Islet precursor cell (in vitro differentiated cells): ENCODE measurements around the gene LBX1.

ENCODE experiments used
- DNase-seq: peaks from one replicate; pipeline ENCODE4 v3.0.0-alpha.2; 2018

LBX1 gene

DNA sequence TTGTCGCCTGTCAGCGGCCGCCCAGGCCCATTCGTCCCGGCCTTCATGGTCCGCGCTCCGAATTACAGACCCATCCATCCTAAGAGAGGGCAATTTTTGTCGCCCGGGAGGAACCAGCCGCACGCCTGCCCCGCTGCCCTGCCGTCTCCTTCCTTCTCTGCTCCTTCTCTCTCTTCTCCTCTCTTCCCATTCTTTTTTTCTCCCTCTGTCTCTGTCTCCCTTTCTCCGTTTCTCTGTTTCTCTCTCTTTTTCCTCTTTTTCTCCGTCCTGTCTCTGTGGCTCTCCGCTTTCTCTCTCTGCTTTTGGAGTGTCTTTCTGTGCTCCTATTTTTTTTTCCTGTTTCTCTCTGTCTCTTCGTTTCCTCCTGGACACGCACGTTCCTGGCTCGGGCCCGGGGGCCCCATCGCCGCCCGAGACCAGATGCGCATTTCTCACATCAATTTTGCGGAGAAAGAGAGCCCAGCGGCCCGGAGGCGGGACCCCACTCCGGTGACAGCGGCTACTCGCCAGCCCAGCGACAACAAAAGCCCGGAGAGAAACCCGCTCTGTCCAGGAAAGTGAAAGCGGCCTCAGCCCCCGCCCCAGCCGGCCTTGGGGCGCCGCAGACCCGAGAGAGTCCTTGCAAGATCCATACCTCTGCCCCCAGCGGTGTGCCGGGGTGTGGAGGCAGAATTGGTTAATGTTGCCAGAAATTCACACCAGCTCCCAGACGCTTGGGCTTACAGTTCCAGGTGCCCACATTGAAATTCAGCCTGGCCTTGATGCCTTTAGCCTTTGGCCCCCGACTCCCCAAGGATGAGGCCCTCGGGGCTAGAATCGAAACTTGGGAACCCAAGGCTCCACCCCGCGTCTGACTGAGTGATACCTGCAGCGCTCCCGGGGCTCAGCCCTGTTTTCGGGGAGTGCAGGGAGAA, 4.1 kb downstream of the LBX1 start:
- no peak for DNase-seq

- no peak for DNase-seq
Observed at GRCh38 chr10:101224060-101224909, 5.0 kb downstream of the LBX1 start.

DNA sequence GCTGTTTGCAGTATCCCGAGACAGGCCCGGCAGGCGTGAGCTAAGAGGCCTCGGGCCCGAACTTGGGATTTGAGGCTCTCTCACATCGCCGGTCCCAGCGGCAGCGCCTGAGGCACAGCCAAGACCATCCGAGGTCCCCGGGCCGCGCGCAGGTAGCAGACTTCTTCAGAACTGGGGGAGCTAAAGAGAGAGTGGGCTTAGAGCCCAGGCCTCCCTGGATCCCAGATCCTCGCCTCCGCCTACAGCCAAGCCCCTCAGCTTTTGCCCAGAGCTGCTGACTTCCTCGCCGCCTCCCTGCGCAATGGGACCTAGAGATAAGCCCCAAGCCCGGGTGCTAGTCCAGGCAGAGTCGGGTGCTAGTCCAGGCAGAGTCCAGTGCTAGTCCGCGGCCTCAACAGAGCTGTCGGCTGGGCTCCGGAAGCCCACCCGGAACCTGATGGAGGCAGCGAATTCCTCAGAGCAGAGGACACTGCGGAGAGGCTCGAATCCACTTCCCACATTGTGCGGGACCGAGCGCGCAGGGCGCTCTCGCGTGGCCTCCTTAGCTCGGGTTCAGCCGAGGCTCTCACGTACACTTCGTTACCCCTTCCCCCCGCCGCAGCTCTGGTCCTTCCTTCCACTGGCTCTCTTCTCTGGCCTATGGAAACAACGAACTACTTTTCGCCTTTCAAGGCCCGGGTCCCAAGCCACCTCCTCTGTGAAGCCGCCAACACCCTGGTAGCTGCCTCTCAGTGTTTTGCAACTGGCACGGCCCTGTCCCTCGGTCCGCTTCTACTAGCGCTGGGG, 5.8 kb downstream of the LBX1 start:
- no peak for DNase-seq

- no peak for DNase-seq
Observed at GRCh38 chr10:101222683-101223273, 6.5 kb downstream of the LBX1 start.

DNA sequence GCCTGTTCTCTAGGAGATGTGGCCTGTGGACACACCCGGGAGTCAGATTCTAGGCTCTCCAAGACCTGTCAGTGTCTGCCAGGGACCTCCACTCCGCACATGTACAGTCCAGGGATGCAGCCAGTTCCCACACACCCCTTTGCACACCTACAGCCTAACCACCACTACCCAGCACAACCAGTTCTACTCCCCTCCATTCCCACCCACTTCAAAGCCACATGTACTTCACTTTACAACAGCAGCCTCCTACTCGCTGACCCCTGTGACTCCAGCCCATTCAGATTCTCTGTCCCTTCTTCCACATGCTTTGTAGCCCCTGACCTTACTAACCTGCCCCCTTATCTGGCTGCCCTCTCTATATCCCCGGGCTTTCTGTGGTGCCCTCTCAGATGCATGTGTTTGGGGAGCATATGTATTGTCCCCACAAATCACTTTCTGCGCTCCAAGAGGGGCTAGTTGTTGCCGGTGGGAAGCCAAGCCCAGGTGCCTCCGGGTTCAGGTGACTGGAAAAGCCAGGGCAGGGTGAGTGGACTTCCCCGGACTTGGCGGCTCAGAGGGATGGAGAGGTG, 7.2 kb downstream of the LBX1 start:
- no peak for DNase-seq

DNA sequence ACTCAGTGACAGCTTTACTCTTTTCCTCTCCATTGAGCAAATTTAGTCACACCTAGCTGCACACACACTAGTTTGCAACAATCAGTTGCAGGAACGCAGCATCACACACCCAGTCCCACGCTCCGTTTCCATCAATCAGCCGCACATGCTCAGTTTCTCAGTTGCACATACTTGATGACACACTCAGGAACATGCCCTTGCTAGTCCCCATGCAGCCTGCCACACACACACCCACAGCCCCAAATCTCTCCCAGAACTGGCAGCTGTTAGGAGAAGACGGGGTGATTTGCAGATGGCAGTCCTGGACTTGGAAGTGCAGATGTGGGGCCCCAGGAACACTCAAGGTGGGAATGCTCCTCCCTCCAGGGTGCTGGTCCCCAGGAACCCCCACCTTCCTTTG, 7.7 kb downstream of the LBX1 start:
- no peak for DNase-seq

DNA sequence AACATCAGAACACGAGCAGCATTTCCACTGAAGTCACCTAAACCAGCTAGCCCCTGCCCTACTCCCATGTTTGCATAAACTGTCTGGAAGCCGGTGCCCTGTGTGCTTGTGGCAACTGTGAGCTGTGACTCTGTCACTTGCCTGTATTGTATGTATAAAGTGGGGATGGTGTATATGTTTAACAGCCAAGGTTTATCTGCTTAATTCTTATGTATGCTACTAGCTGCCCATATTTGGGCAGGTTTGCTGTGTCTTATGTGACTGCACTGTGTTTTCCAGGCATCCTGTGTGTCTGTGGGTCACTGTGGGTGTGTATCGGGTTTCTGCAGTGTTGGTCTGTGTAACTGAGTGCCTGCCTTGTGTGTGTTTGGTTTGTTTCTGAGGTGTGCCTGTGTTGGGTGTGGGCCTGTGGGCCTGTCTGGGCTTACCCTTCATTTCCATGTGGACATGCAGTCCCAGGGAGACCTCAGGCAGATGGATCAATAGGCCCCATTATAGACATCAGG, 9.3 kb downstream of the LBX1 start:
- DNase-seq: no peak

- DNase-seq: no peak
Observed at GRCh38 chr10:101219139-101219945, 9.9 kb downstream of the LBX1 start.

GRCh38 chr10:101218351-101219138, 10.7 kb downstream of the LBX1 start:
- DNase-seq: no peak

DNA sequence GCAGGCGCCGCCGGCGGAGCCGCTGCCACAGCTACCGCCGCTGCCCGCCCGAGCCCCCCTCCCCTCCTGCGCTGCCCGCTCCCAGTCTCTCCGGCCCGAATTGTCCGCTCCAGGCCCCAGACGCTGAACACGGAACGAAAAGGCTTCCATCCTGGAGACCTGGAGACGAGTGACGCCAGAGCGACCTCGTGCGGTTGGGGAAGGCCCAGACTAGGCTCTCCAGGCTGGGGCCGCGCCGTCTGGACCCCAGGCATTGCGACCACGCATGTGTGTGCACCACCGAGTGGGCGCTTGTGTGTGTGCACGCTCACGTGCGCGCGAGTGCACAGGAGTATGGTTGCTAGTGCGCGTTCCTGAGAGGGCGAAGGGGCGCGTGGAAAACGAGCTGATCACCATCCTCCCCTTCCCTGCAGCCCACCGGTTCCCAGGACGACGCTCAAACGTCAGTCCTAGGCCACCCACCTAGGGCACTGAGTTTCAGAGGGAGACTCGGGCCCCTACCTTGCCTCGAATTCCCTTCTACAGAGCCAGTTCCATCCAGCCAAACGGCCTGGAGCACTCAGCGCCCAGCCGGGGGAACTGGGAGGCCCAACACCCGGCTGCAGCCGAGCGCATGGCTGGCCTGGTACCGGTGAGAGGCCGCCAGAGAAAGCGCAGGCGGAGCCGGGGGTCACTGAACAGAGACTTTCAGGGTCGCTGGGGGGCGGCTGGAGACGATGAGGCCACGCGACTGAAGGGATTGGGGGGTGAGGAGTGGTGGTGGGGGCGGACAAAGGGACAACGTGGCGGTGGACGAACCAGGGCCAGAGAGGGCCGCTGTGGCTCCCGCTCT, 11.6 kb downstream of the LBX1 start:
- DNase-seq: peak; percentile 92

DNA sequence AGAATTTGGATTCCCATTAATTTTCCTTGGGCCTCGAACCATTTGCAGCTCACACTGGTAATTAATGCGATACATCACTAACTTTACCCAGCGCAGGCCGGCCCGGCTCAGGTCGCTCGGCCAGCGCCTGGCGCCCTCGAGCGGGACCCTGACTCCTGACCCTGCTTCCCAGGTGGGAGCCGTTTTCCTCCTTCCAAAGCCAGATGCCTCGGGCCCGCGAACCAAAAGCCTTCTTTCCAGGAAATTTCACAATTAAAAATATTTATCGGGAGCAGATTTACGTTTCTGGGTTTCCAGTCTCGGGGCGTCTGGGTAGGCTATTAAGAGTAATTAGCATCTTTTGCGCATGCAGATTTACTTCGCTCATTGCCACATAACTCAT, 12.2 kb downstream of the LBX1 start:
- DNase-seq: no peak

GRCh38 chr10:101216207-101217043, 12.8 kb downstream of the LBX1 start:
- no peak for DNase-seq

GRCh38 chr10:101215397-101216206, 13.7 kb downstream of the LBX1 start:
- no peak for DNase-seq

DNA sequence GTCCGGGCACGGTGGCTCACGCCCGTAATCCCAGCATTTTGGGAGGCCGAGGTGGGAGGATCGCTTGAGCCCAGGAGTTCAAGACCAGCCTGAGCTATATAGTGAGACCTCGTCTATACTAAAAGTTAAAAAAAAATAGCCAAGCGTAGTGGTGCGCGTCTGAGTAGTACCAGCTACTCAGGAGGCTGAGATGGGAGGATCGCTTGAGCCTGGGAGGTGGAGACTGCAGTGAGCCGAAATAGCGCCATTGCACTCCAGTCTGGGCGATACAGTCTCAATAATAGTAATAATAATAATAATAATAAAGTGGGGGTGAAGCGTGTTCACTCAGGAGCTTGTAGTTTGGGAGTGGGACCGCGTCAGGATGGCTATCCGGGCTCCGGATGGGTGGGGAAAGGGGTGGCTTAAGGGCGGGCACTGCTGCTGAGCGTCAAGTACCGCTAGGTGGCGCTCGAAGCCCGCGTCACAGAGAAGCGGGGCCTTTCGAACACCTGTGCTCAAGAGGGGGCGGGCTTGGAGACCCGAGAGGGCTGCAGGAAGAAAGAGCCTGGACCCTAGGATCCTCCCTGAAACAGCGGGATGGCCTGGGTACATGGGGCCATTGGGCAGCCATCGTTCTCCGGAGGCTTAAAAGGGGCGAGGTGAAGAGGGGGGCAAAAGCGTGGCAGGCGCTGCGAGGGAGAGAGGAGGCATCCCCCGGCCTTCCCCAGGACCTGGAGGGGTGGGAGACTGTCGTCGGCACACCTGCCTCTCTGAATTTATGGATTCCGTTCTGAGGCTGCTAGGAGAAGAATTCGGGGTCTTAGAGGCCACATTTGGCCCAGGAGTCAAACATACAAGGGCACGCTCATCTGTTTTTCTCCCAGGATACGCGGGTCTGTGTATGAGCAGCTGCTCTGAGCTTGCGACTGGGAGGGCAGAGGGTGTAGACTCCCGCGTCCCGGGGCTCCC, 14.5 kb downstream of the LBX1 start:
- peak; percentile 83 for DNase-seq

DNA sequence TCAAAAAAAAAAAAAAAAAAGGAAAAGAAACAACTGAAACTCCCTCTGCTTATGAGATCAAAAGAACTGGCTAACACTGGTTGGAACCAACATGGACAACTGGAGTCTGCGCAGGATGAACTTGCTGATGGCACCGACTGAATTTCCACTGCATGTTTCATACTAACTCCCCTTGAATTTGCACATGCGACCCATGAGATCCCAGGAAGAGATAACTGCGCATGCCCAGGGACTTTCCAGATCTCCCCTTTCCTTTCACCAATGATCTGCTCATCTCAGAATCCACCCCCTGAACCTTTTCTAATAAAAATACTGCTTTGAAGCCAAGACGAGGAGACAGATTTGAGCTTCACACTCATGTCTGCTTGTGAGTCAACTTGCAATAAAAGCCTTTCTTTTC, 20.7 kb downstream of the LBX1 start:
- DNase-seq: no peak

DNA sequence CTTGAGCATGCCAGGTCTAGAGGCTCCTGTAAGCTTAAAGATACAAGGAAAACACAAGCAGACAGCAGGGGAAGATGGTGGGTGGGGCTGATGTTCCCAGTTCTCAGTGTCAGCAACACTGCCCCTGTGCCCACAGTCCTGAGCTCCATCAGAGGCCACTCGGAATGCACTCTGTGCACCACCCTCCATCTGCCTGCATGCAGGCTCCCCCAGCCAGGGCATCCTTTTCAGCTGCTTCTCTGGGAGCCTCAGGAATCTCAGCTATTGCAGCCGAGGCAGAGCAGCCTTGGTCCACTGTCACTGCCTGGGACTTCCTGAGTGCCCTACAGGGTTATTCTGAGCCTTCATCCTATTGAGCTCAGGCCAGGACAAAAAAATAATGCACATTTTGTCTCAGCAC, 22.2 kb downstream of the LBX1 start:
- no peak for DNase-seq
